H1 (cell line): ENCODE measurements around the gene EPHA4. TPM values are rescaled to one million over a fixed set of nuclear protein-coding genes. Genes with fewer than 3 reads are reported as not detected.

ENCODE experiments used
- CTCF ChIA-PET: fragments of 300-600 bp; sonication (Branson Sonifier 250); formaldehyde crosslinking; loops from one replicate; lab custom pipeline; 2021; ENCODE audit not compliant: partially characterized antibody; lab: Charles Lee
- POLR2A ChIA-PET: fragments of 300-600 bp; sonication (Branson Sonifier 250); formaldehyde crosslinking; loops from one replicate; lab custom pipeline; 2021; ENCODE audit warnings: inconsistent platforms; ENCODE audit not compliant: partially characterized antibody; lab: Charles Lee
- DNase-seq, 2 experiments: peaks; one replicate each; pipeline versions ENCODE4 v3.0.0 to v3.0.0-alpha.2; 2010 to 2022; ENCODE audit warnings: low spot score in 2 of 2, low read depth in 1 of 2, mixed read lengths in 1 of 2
- FAIRE-seq: peaks from 2 replicates; lab custom pipeline; 2011; peaks lifted over from hg19 to GRCh38; lab: Jason Lieb, UNC
- H2AFZ ChIP-seq: 2 replicates; pipeline ENCODE4 v1.8.1; 2012; ENCODE audit warnings: low read length, inconsistent platforms
- H2AK5ac ChIP-seq: 2 replicates; pipeline ENCODE4 v1.6.1; 2013; ENCODE audit warnings: low read depth, low read length
- H2BK120ac ChIP-seq: replicated peaks from 2 replicates; pipeline ENCODE3; 2013; ENCODE audit warnings: low read depth, low read length, inconsistent platforms
- H2BK12ac ChIP-seq: 2 replicates; pipeline ENCODE4 v1.6.1; 2013; ENCODE audit warnings: low read depth, low read length
- H2BK15ac ChIP-seq: 2 replicates; pipeline ENCODE4 v1.6.1; 2013; ENCODE audit warnings: low read length
- H2BK20ac ChIP-seq: 2 replicates; pipeline ENCODE4 v1.6.1; 2013; ENCODE audit warnings: low read length
- H2BK5ac ChIP-seq: 2 replicates; pipeline ENCODE4 v1.6.1; 2013; ENCODE audit warnings: low read depth, low read length
- H3K14ac ChIP-seq: 2 replicates; pipeline ENCODE4 v1.6.1; 2013; ENCODE audit warnings: inconsistent platforms; ENCODE audit not compliant: insufficient read length
- H3K18ac ChIP-seq: 2 replicates; pipeline ENCODE4 v1.6.1; 2013; ENCODE audit warnings: low read length; ENCODE audit errors: extremely low read depth
- H3K23ac ChIP-seq: 2 replicates; pipeline ENCODE4 v1.6.1; 2013; ENCODE audit warnings: inconsistent platforms; ENCODE audit not compliant: insufficient read length
- H3K23me2 ChIP-seq: 2 replicates; pipeline ENCODE4 v1.6.1; 2013; ENCODE audit warnings: low read depth, low read length
- H3K27ac ChIP-seq: 2 replicates; pipeline ENCODE4 v1.6.1; 2011; ENCODE audit warnings: low read depth, low read length, inconsistent platforms
- H3K27me3 ChIP-seq, 4 experiments: replicated peaks in 1 of 4; 1 replicate in 1 of 4; 2 replicates in 3 of 4; pipeline versions ENCODE4 v1.6.1 to v1.8.1; 2011 to 2013; ENCODE audit warnings: low read length in 3 of 4, mild to moderate bottlenecking in 3 of 4, inconsistent platforms in 2 of 4, mixed read lengths in 2 of 4, moderate library complexity in 1 of 4; ENCODE audit not compliant: control insufficient read depth in 3 of 4, insufficient read depth in 3 of 4; ENCODE audit errors: extremely low read depth in 1 of 4
- H3K36me3 ChIP-seq, 4 experiments: 2 replicates each; pipeline versions ENCODE4 v1.6.1 to v1.8.1; 2011 to 2013; ENCODE audit warnings: mild to moderate bottlenecking in 4 of 4, low read length in 3 of 4, moderate library complexity in 2 of 4, control low read depth in 1 of 4, inconsistent platforms in 1 of 4; ENCODE audit not compliant: insufficient read depth in 4 of 4, control insufficient read depth in 2 of 4
- H3K4ac ChIP-seq: replicated peaks from 2 replicates; pipeline ENCODE3; 2013; ENCODE audit warnings: low read length, low read depth, mixed read lengths, inconsistent platforms; ENCODE audit not compliant: insufficient read length
- H3K4me1 ChIP-seq, 4 experiments: replicated peaks in 1 of 4; 1 replicate in 1 of 4; 2 replicates in 3 of 4; pipeline versions ENCODE4 v1.6.1 to v1.8.1; 2011 to 2013; ENCODE audit warnings: low read length in 3 of 4, inconsistent platforms in 2 of 4, mixed read lengths in 1 of 4; ENCODE audit not compliant: insufficient read depth in 4 of 4, control insufficient read depth in 3 of 4
- H3K4me2 ChIP-seq, 2 experiments: 2 replicates each; pipeline versions ENCODE4 v1.6.1 to v1.8.1; 2011 to 2013; ENCODE audit warnings: low read depth in 2 of 2, low read length in 2 of 2, control low read depth in 1 of 2, inconsistent platforms in 1 of 2, mild to moderate bottlenecking in 1 of 2; ENCODE audit not compliant: insufficient read depth in 1 of 2
- H3K4me3 ChIP-seq, 4 experiments: fragments of 200-600, 300-600 bp in 1 of 4; sonication (generic), shearing (Covaris generic), sonication (Bioruptor Twin) in 1 of 4; 2 replicates each; pipeline versions ENCODE4 v1.5.1 to v1.8.1; 2011 to 2016; ENCODE audit warnings: low read length in 4 of 4, low read depth in 3 of 4, control low read depth in 2 of 4, inconsistent platforms in 2 of 4, mild to moderate bottlenecking in 2 of 4, mixed read lengths in 1 of 4, moderate library complexity in 1 of 4; ENCODE audit not compliant: insufficient read depth in 2 of 4; ENCODE audit errors: extremely low read depth in 1 of 4
- H3K56ac ChIP-seq: replicated peaks from 2 replicates; pipeline ENCODE3; 2013; ENCODE audit warnings: low read depth, mild to moderate bottlenecking, mixed read lengths, low read length, inconsistent platforms; ENCODE audit not compliant: insufficient read length
- H3K79me1 ChIP-seq: 2 replicates; pipeline ENCODE4 v1.6.1; 2013; ENCODE audit warnings: low read depth, low read length, control low read depth
- H3K79me2 ChIP-seq, 2 experiments: 2 replicates each; pipeline versions ENCODE4 v1.6.1 to v1.8.1; 2012 to 2013; ENCODE audit warnings: low read length in 2 of 2, mild to moderate bottlenecking in 2 of 2, inconsistent platforms in 1 of 2; ENCODE audit not compliant: insufficient read depth in 2 of 2, control insufficient read depth in 1 of 2
- H3K9ac ChIP-seq, 4 experiments: replicated peaks in 1 of 4; 1 replicate in 1 of 4; 2 replicates in 3 of 4; pipeline versions ENCODE4 v1.6.1 to v1.8.1; 2011 to 2013; ENCODE audit warnings: low read depth in 3 of 4, low read length in 3 of 4, control low read depth in 2 of 4, mild to moderate bottlenecking in 2 of 4, moderate library complexity in 2 of 4, inconsistent platforms in 1 of 4; ENCODE audit errors: extremely low read depth in 1 of 4
- H3K9me3 ChIP-seq, 2 experiments: 2 replicates each; pipeline versions ENCODE4 v1.6.1 to v1.8.1; 2012 to 2013; ENCODE audit warnings: mild to moderate bottlenecking in 2 of 2, moderate library complexity in 2 of 2, control low read depth in 1 of 2, inconsistent platforms in 1 of 2, low read depth in 1 of 2, low read length in 1 of 2, mixed read lengths in 1 of 2; ENCODE audit not compliant: insufficient read depth in 2 of 2
- H4K20me1 ChIP-seq, 2 experiments: replicated peaks in 1 of 2; 2 replicates each; pipeline versions ENCODE3 to v1.8.1; 2011 to 2013; ENCODE audit warnings: inconsistent platforms in 2 of 2, low read length in 2 of 2, mild to moderate bottlenecking in 1 of 2; ENCODE audit not compliant: insufficient read depth in 2 of 2, control insufficient read depth in 1 of 2
- H4K5ac ChIP-seq: 2 replicates; pipeline ENCODE4 v1.6.1; 2013; ENCODE audit warnings: low read length, low read depth, mixed read lengths, inconsistent platforms; ENCODE audit not compliant: insufficient read length
- H4K8ac ChIP-seq: 2 replicates; pipeline ENCODE4 v1.8.0; 2013; ENCODE audit warnings: mild to moderate bottlenecking, moderate library complexity, low read length, inconsistent platforms; ENCODE audit not compliant: insufficient read depth; ENCODE audit errors: extremely low read depth
- H4K91ac ChIP-seq: replicated peaks from 2 replicates; pipeline ENCODE3; 2013; ENCODE audit warnings: low read length, mixed read lengths, inconsistent platforms; ENCODE audit not compliant: insufficient read length
- BCL11A ChIP-seq, 2 experiments: IDR thresholded peaks; one replicate each; pipeline ENCODE4 v1.6.1; 2011; ENCODE audit warnings: low read depth in 2 of 2, low read length in 2 of 2, mild to moderate bottlenecking in 2 of 2
- EGR1 ChIP-seq: IDR thresholded peaks from 2 replicates; pipeline ENCODE4 v1.6.1; 2011; ENCODE audit warnings: low read depth, low read length, borderline replicate concordance
- EP300 ChIP-seq, 2 experiments: IDR thresholded peaks; 1 replicate in 1 of 2; 2 replicates in 1 of 2; pipeline ENCODE4 v1.6.1; 2011 to 2012; ENCODE audit warnings: low read depth in 2 of 2, low read length in 2 of 2, mild to moderate bottlenecking in 2 of 2, borderline replicate concordance in 1 of 2, inconsistent platforms in 1 of 2, moderate library complexity in 1 of 2
- HDAC2 ChIP-seq, 2 experiments: fragments of 300-600 bp in 1 of 2; sonication (generic) in 1 of 2; IDR thresholded peaks; 2 replicates each; pipeline ENCODE4 v1.6.1; 2011 to 2012; ENCODE audit warnings: low read depth in 2 of 2, low read length in 2 of 2, mild to moderate bottlenecking in 2 of 2, moderate library complexity in 2 of 2, borderline replicate concordance in 1 of 2, inconsistent platforms in 1 of 2
- HDAC6 ChIP-seq: IDR thresholded peaks from one replicate; pipeline ENCODE4 v1.7.1; 2012; ENCODE audit warnings: low read depth, mild to moderate bottlenecking, inconsistent platforms, low read length, moderate library complexity
- MAFK ChIP-seq: IDR thresholded peaks from 2 replicates; pipeline ENCODE4 v1.6.1; 2012; ENCODE audit warnings: low read depth, mild to moderate bottlenecking, improper control_type of control experiment, low read length
- POLR2AphosphoS5 ChIP-seq: IDR thresholded peaks from 2 replicates; pipeline ENCODE4 v1.6.1; 2011; ENCODE audit warnings: low read depth, low read length
- POU5F1 ChIP-seq: IDR thresholded peaks from 2 replicates; pipeline ENCODE4 v1.6.1; 2011; ENCODE audit warnings: low read depth, mild to moderate bottlenecking, low read length, moderate library complexity
- RAD21 ChIP-seq, 2 experiments: IDR thresholded peaks in 1 of 2; conservative IDR thresholded peaks in 1 of 2; 2 replicates each; pipeline ENCODE4 v1.6.1; 2011; ENCODE audit warnings: low read depth in 2 of 2, low read length in 2 of 2, improper control_type of control experiment in 1 of 2, inconsistent platforms in 1 of 2, mild to moderate bottlenecking in 1 of 2, moderate library complexity in 1 of 2
- SIRT6 ChIP-seq: IDR thresholded peaks from one replicate; pipeline ENCODE4 v1.7.1; 2012; ENCODE audit warnings: low read length, inconsistent platforms
- SP1 ChIP-seq: IDR thresholded peaks from 2 replicates; pipeline ENCODE4 v1.6.1; 2011; ENCODE audit warnings: low read depth, low read length
- TAF1 ChIP-seq: IDR thresholded peaks from 2 replicates; pipeline ENCODE4 v1.6.1; 2011; ENCODE audit warnings: mild to moderate bottlenecking, low read depth, low read length
- WGBS, 2 experiments: shearing (Covaris generic) in 1 of 2; methylation state at CpG; one replicate each; pipeline versions ENCODE4 v1.1.6 to v1.1.7; 2013 to 2015; ENCODE audit warnings: low lambda C conversion rate in 2 of 2, mixed read lengths in 2 of 2, inconsistent platforms in 1 of 2, low coverage in 1 of 2, missing lambda C conversion rate in 1 of 2; ENCODE audit not compliant: insufficient replicate concordance in 2 of 2, insufficient coverage in 1 of 2, insufficient read length in 1 of 2; ENCODE audit errors: extremely low coverage in 1 of 2, missing lambda C conversion rate in 1 of 2; 5-methylcytosine and 5-hydroxymethylcytosine counted together
- polyA plus RNA-seq, 7 experiments: library from polyadenylated mRNA; depleted of rRNA in 3 of 7; stranded (reverse) in 5 of 7; unstranded in 2 of 7; fragments of >200 nt in 5 of 7; fragments of 200-250 nt in 2 of 7; gene quantifications; 1 replicate in 5 of 7; 2 replicates in 1 of 7; 4 replicates in 1 of 7; pipeline versions ENCODE4 v1.2.1 to v1.2.3, GENCODE V29; 2011 to 2013; ENCODE audit warnings: missing spikeins in 2 of 7, mixed read lengths in 2 of 7
- total RNA-seq: library from RNA; stranded (reverse); fragmentation: NEBNext Ultra II Directional; extraction: Animal tissue kit (Norgen Biotek cat#: 25700); gene quantifications from 2 replicates; pipeline ENCODE4 v1.2.1, GENCODE V29; 2021
- TF ChIP-seq, protein P1 (sequence below): IDR thresholded peaks from 2 replicates; pipeline ENCODE4 v1.6.1; 2012; ENCODE audit warnings: inconsistent platforms

EPHA4 gene
- total and polyA plus RNA-seq, 2 of the 8 experiments (the other 6 are each of a cell fraction or from before 2014, with no cell fraction given) = 4.3 to 5.7 TPM

GRCh38 chr2:221437056-221437455 is 135.0 kb downstream of the EPHA4 start:
- Histone ChIP-seq H3K18ac (no peak overlapping the region), H3K79me2 (no peaks in the 10 kb centered on the region), H2BK120ac (no peak overlapping the region), H2BK20ac (no peak overlapping the region), H2BK5ac (no peak overlapping the region)
- CTCF ChIA-PET = no interaction called here
- TF ChIP-seq POLR2AphosphoS5 (no peak), TAF1 (no peak), HDAC6 (no peak), MAFK (no peak), HDAC2 (IDR thresholded peaks at IDR 0.05; ENCODE audit: borderline replicate concordance in 1 of 2, low read depth in 2 of 2, low read length in 2 of 2) (no peak), EP300 (IDR thresholded peaks at IDR 0.05; ENCODE audit: borderline replicate concordance in 1 of 2, low read depth in 2 of 2, low read length in 2 of 2) (no peak), EGR1 (no peak), SIRT6 (no peak), RAD21 (IDR thresholded peaks at IDR 0.05 in 1 of 2, conservative IDR thresholded peaks at IDR 0.05 in 1 of 2; ENCODE audit: low read depth in 2 of 2, low read length in 2 of 2) (no peak), SP1 (no peak), BCL11A (IDR thresholded peaks at IDR 0.05; ENCODE audit: low read depth in 2 of 2, low read length in 2 of 2) (no peak), POU5F1 (no peak)
- TF ChIP-seq, protein P1, sequence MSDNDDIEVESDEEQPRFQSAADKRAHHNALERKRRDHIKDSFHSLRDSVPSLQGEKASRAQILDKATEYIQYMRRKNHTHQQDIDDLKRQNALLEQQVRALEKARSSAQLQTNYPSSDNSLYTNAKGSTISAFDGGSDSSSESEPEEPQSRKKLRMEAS = no peak
- TF ChIP-seq, all 59 proteins: peak for 0
- FAIRE-seq (no peak), DNase-seq (no peak)
- no peak overlapping the region for H3K14ac ChIP-seq
- no peak overlapping the region for H4K5ac ChIP-seq
- no peak overlapping the region for H3K27ac ChIP-seq
- H3K27me3 ChIP-seq = no peaks in the 10 kb centered on the region
- H3K4me3 ChIP-seq = no peak overlapping the region
- H3K23ac ChIP-seq = no peak overlapping the region
- H3K79me1 ChIP-seq = no peaks in the 10 kb centered on the region
- no peak overlapping the region for H4K8ac ChIP-seq
- no peak overlapping the region for H3K4me2 ChIP-seq
- no peaks in the 10 kb centered on the region for H3K23me2 ChIP-seq
- no peak overlapping the region for H4K91ac ChIP-seq
- no peak overlapping the region for H2BK12ac ChIP-seq
- 73% methylated on average over 3 of the region's 3 CpGs; no CpG with 5 or more reads in 1 of the 2 experiments for WGBS, 2 experiments
- H3K9me3 ChIP-seq = no peaks in the 10 kb centered on the region
- no peak overlapping the region for H3K9ac ChIP-seq
- no peak overlapping the region for H3K56ac ChIP-seq
- H2AFZ ChIP-seq = no peak overlapping the region
- peaks cover 0 to 6% (median 3%) of the 10 kb centered on the region in 4 experiments; a peak in 6 of 8 replicates for H3K36me3 ChIP-seq
- no peaks in the 10 kb centered on the region for H4K20me1 ChIP-seq
- H2AK5ac ChIP-seq = no peak overlapping the region
- no peak overlapping the region for H3K4ac ChIP-seq
- no peak overlapping the region for H2BK15ac ChIP-seq
- H3K4me1 ChIP-seq = peaks cover 0 to 12% (median under 1%) of the 10 kb centered on the region in 4 experiments; a peak in 2 of 7 replicates
- POLR2A ChIA-PET = no interaction called here
